Smooth muscle cell of bladder (primary cell): ENCODE measurements around the gene CAMP. TPM values are rescaled to one million over a fixed set of nuclear protein-coding genes. Genes with fewer than 3 reads are reported as not detected.

ENCODE experiments used
- total RNA-seq: library from RNA; depleted of rRNA; stranded (reverse); fragments of >200 nt; gene quantifications from 2 replicates; pipeline ENCODE4 v1.2.3, GENCODE V29; 2014

Gene CAMP, protein sequence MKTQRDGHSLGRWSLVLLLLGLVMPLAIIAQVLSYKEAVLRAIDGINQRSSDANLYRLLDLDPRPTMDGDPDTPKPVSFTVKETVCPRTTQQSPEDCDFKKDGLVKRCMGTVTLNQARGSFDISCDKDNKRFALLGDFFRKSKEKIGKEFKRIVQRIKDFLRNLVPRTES
- not detected in 2 replicates for total RNA-seq

GRCh38 chr3:48222616-48223513 lies at the start of gene CAMP:
TSS of gene CAMP (plus strand) at chr3:48223495. CDS start at chr3:48223512, 17 bp downstream.

GRCh38 chr3:48188266-48189201 lies 34.8 kb upstream of the CAMP start, which contains the start of gene CDC25A:
TSS of gene CDC25A (minus strand) at chr3:48188417. CDS start at chr3:48187947, 470 bp downstream.

Other genes starting within 250 kb of the CAMP start
- 56.8 and 65.8 TPM in 2 replicates for gene MAP4, start 207.1 kb upstream of the CAMP start, total RNA-seq
- gene CDC25A, start 35.1 kb upstream of the CAMP start, total RNA-seq: 1.00 and 1.3 TPM in 2 replicates
- gene ZNF589, start 17.6 kb downstream of the CAMP start, total RNA-seq: 2.4 and 2.9 TPM in 2 replicates
- gene NME6, start 77.9 kb downstream of the CAMP start, total RNA-seq: 16.9 and 20.2 TPM in 2 replicates
- gene SPINK8, start 110.2 kb downstream of the CAMP start, total RNA-seq: not detected in 2 replicates
- not detected in 2 replicates for gene FBXW12, start 148.7 kb downstream of the CAMP start, total RNA-seq
- gene PLXNB1, start 206.6 kb downstream of the CAMP start, total RNA-seq: 24.6 and 42.2 TPM in 2 replicates
- 19.2 and 26.5 TPM in 2 replicates for gene CCDC51, start 216.6 kb downstream of the CAMP start, total RNA-seq
- gene TMA7, start 216.8 kb downstream of the CAMP start, total RNA-seq: 315 and 384 TPM in 2 replicates
- gene ATRIP, start 223.2 kb downstream of the CAMP start, total RNA-seq: 2.8 and 4.0 TPM in 2 replicates